GM19328 (cell line): ENCODE measurements around the gene MMP24OS.
A peak's percentile ranks its signal among the peaks of the same experiment; 100 is the strongest.
"Not testable (repeated sequence)": the region's sequence is repeated elsewhere in the genome, so short reads cannot be mapped to it uniquely, and the experiment has no call there.

Experiments
- ATAC-seq: cut with Tn5 transposase; IDR thresholded peaks from one replicate; pipeline ENCODE4 v1.9.1; 2021; ENCODE audit warnings: mild to moderate bottlenecking, moderate library complexity; ENCODE audit not compliant: unreplicated experiment

MMP24OS gene

DNA sequence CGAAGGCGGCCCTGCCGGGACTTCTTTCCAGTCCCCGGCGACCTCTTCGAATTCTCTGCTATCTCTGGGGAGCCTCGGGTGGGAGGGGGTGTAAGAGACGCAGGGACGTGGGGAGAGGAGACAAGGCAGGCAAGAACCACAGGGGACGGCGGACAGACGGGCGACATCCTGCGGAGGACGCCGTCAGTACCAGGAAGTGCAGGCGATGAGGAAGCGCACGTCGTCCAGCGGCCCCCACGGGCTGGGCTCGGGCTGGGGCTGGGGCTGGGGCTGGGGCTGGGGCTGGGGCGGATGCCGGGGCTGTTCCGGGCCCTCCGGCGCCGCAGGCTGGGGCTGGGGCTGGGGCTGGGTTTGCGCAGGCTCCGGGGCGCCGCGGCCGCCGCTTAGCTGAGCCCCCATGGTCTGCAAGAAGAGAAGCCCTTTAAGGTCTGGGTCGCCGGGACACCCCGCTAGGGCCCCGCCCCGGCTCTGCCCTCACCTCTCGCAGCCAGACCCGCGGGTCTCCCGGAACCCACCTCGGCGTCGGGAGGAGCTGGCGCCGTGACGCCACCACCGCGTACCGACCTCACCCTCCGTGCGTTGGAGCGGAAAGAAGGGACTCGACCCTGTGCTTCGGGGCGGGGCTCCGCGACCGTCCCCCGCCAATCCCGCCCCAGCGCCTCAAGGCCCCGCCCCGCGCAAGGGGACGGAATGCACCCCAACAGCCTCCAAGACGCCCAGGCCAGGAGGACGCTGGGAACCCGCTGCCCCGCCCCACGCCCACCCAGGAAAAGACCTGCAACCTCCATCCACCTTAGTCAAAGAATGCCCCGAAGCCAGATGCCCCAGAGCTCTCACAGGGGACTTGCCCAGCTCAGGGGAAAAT lies at the start of gene MMP24OS:
MMP24OS (minus strand) TSS at position 592 of the 865 bp plus-strand sequence; CDS start at position 399, 193 bp downstream.
- peak; percentile 82 for ATAC-seq

DNA sequence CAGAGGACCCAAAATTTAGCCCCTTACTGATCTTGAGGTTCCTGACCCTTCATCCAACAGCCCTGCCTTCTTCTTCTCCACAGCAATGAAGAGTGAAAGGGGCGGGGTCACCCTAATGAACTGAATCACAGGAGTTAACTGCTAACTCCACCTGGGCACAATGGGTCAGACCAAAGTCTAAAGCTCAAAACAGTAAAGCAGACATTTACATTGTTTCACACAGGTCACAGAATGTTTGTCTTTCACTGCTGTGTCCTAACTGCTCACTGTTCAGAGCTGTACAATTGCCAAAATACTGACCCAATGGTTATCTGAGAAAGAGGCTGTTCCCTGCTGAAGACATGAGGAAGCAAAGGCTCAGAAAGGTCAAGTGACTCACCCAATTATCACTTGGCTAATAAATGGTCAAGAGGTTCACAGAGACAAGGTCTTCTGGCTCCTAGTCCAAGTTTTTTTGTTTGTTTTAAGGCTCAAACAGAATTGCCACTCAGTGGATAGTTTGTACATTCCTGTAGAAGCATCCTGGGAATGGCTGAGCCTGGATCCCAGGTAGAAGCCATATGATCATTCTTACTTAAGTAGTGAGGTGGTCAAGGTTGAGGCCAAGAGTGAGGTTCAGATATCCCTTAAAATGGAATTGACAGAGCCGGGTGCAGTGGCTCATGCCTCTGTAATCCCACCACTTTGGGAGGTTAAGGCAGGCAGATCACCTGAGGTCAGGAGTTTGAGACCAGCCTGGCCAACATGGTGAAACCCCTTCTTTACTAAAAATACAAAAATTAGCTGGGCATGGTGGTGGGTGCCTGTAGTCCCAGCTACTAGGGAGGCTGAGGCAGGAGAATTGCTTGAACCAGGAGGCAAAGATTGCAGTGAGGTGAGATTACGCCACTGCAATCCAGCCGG lies 49.4 kb upstream of the MMP24OS start:
- ATAC-seq = no peak

DNA sequence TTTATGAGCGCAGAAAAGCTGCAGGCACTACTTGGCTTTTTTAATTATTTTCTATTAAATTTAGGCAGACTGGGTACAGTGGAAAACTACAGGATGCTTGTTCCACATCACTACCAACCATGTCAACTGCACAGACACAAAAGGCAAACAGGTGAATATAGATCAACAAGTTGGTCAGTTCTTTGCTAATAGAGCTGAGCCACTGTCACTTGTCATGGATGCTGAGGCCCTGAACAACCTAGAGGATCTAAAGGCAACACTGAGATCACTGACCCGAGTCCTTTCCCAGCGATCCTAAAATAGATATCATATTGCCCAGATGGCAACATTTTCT lies 48.8 kb upstream of the MMP24OS start:
- no peak for ATAC-seq

- no peak for ATAC-seq
These were observed 48.3 kb upstream of the MMP24OS start for GRCh38 chr20:35326021-35326739.

DNA sequence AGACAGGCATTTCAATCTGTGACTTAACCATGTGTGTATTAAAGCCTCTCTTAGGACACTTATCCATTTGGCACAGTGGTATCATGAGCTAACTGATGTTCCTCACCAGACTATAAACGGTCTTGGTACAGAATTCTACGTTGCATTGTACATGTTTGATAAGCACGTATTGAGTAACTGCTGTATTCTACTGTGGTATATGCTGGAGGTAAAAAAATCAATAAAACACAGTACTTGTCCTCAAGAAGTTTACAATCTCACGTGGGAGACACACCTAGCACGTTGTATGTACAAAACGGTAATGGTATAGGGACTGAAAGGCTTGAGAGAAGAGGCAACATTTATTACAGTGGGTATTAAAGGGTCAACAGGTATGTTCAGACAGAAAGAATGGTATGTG lies 47.5 kb upstream of the MMP24OS start:
- ATAC-seq = no peak

- no peak for ATAC-seq
These were observed 42.6 kb upstream of the MMP24OS start for GRCh38 chr20:35320396-35321126.

GRCh38 chr20:35319871-35320197 lies 41.9 kb upstream of the MMP24OS start:
- no peak for ATAC-seq

GRCh38 chr20:35319192-35319870 lies 41.4 kb upstream of the MMP24OS start:
- ATAC-seq = no peak

DNA sequence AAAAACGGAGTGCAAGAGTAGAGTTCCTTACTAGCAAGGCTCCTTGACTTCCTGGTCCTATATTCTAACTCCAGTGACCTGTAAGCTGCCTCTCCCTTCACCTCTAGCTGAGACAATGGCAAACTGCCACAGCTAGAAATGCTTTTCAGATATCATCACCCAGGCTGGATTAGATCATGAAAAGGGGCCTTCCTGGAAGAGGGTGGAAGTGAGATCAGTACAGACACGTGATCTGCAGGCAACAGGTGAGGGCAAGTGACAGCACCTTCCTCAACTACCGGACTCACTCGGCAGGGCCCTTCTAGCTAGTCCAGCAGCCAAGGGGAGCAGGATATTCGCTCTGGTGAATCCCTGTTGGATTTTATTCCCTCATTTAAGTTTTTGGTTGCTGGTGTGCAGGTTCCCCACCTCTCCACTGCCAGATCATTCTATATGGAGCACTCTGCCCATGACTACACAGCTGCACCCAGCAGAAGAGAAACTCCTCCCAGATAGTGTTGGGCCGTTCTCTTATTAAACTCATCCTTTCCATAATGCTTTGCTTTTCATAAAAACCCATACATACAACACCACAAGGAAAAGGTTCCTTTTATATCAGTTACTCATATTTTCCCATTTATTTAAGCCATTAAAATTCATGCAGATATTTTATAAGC lies 40.7 kb upstream of the MMP24OS start:
- ATAC-seq = no peak

GRCh38 chr20:35317416-35318210 lies 39.7 kb upstream of the MMP24OS start:
- no peak for ATAC-seq

DNA sequence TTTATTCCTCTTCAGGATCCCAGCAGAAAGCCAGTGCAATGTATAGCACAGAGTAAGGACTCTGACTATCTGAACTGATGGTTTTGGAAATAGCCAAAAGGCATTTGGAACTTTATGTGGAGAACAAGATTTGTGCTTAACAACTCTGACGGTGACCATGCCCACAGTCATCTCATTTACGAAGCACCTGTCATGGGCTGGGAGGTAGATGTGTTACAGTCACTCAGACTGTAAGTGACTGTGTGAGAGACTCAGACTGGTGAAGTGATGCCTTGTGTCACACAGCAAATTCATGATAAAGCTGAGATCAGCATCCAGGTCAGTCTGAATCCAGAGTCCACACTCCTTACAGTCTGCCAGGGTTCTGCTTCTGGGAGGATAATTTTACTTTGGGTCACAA lies 38.2 kb upstream of the MMP24OS start:
- ATAC-seq = no peak

- not testable (repeated sequence) for ATAC-seq
These were observed 37.7 kb upstream of the MMP24OS start for GRCh38 chr20:35315632-35316020.

DNA sequence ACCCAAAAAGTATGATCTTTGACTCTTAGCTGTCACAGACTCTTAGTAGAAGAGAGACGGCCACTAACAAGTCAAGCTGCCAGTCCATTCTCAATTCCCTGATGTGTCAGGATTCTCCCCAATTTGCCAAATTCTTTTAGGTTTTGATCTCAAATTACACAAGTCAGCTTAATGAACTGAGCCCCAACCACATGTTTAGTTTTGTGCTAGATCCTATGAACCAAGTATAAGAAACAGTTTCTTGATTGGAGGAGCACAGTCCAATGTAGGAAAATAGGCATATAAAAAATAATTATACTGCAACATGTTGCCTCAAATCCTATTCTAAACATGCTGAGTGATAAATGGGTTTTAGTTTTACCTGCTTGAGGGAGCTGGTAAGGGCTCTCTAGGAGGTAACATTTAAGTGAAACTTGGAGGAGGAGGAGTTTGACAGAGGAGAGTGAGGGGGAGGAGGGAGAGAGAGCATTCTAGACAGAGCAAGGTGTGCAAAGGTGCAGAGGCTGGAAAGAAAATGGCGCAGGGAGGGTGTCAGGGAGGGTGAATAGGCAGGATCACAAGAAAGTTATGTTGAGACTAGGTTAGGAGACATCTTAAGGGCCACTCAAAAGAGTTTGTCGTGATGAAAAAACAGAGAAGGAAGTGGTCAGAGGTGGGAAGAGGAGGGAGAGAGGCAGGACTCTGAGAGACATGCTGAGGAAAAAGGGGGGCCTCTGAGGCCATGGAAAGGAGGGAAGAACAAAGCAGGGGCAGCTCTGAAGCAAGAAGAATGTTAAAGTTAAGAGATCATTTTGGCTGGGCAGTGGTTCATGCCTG lies 37.1 kb upstream of the MMP24OS start:
- ATAC-seq = no peak

DNA sequence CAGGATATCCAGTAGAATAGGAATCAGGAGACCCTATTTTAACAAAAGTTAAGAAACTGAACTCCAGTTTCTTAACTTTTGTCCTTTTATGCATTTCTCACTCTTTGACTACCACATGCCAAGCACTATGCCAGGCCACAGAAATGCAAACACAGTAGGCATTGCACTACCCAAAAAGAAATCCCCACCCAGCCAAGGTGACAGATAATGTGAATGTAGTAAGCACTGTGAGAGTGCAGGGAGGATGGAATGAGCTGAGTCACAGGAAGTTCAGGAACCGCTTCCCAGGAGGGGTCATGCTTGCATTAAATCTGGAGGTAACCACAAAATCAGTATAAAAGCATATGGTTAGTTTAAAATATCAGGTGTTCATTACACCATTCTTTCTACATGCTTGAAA lies 34.4 kb upstream of the MMP24OS start:
- ATAC-seq = no peak

DNA sequence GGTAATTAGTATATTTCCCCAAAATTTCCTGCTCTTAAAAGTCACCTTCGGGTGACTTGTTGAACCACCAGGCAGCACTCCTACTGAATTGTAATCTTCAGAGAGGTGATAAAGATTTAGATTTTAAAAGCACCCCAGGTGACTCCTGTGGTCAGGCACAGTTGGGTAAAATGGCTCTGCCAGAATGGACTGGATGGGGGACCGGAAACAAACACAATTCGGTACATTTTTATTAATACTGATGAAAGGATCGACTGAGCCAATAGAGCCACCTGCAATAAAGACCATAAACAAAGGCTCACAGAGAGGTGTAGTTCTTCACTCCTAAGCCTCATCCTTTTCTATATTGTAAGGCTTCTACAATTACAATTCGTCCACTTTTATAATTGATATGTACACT lies 33.9 kb upstream of the MMP24OS start:
- no peak for ATAC-seq

GRCh38 chr20:35311409-35311808 lies 33.5 kb upstream of the MMP24OS start:
- no peak for ATAC-seq

GRCh38 chr20:35307666-35308653 lies 30.0 kb upstream of the MMP24OS start:
- no peak for ATAC-seq
